Motor neuron (in vitro differentiated cells): ENCODE results near the gene LMF1. TPM values are rescaled to one million over a fixed set of nuclear protein-coding genes. Genes with fewer than 3 reads are reported as not detected.

Source experiments
- ATAC-seq, 8 experiments: fragments of 200-7000 bp; cut with Tn5 transposase; replicated peaks in 6 of 8; 2 replicates each; pipeline ENCODE4 v1.8.0; 2021; ENCODE audit warnings: mild to moderate bottlenecking in 8 of 8, moderate library complexity in 8 of 8
- H3K27ac ChIP-seq, 2 donors: fragments of 250-450 bp; sonication (Bioruptor Pico); 2 replicates each; pipeline ENCODE4 v1.9.0; 2021; ENCODE audit warnings: antibody characterized with exemption in 2 of 2, mild to moderate bottlenecking in 2 of 2, moderate library complexity in 1 of 2
- H3K4me1 ChIP-seq, 2 donors: fragments of 250-450 bp; sonication (Bioruptor Pico); replicated peaks in 1 of 2; 2 replicates each; pipeline ENCODE4 v1.6.1; 2021; ENCODE audit warnings: antibody characterized with exemption in 2 of 2, mild to moderate bottlenecking in 2 of 2, moderate library complexity in 1 of 2
- H3K4me3 ChIP-seq, 5 donors: fragments of 250-450 bp; sonication (Bioruptor Pico); 2 replicates each; pipeline ENCODE4 v1.9.0; 2021; ENCODE audit warnings: antibody characterized with exemption in 5 of 5, mild to moderate bottlenecking in 5 of 5, moderate library complexity in 4 of 5
- WGBS, 10 experiments: fragments of 450-650 bp; shearing (Covaris generic); methylation state at CpG; one replicate each; pipeline ENCODE4 v1.0.0; 2022; 5-methylcytosine and 5-hydroxymethylcytosine counted together
- in situ Hi-C, 9 experiments: fragments of 400-800 bp; cut with MboI; loops; one replicate each; pipeline ENCODE4 v1.15.0; 2021; ENCODE audit warnings: low sequenced_read_pairs in 9 of 9, low pct_unique_long_range_greater_than_20kb in 2 of 9; ENCODE audit not compliant: unreplicated experiment in 9 of 9
- total RNA-seq, 8 experiments: library from RNA; unstranded; fragments of 300-600 nt; gene quantifications; 2 replicates each; pipeline versions ENCODE4 v1.2.3 to v1.2.4, GENCODE V29; 2022

Gene LMF1
- total RNA-seq = 10 to 100 TPM in 3 of 8 experiments, 1 to 10 TPM in 5; 5.1 to 20.0 (median 9.2) TPM

DNA sequence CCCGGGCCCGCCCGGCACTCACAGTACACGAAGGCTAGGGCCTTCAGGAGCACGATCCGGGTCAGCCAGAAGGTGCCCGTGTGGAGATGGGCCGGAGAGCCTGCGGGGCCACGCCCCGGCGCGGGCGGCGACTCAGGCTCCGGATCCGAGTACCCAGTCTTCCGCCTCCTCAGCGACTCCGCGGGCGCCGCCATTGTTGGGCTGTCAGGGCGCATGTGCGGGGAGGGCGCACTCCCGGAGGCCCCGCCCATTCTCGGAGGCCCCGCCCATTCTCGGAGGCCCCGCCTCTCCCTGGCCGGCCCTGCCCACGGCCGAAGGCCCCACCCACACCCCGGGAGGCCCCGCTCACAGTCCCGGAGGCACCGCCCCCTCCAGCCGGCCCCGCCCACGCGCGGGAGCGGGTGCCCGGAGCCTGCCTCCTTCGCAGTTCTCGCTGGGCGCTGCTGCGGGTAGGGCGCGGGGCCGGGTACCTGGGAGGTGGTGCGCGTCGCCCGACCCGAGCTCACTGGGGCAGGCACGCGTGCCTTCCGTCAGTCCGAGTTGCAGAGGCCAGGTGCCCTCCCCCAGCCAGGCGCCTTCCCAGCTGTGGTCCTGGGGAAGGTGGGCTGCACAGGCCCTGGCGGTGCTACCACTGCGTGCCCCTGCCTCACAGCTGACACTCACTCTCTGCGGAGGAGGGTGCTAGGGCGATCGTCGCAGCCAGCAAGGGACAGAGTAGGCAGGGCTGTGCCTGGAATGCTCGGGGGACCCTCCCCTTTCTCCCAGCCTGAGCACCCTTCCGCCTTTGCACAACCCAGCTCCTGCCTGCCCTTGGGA is at the start of gene LMF1:
TSS of gene LMF1 (minus strand) at position 219 of the 816 bp plus-strand sequence. CDS start at position 215, 4 bp downstream.
- Histone ChIP-seq H3K4me1 (peaks cover 20 to 33% of the 10 kb centered on the region in 2 donors), H3K4me3 (peak within 1 kb of the TSS; percentile 61 to 86 (median 77)), H3K27ac (peak within 1 kb of the TSS; percentile 81 to 83)
- 40% methylated on average over 1 of the region's 71 CpGs; no CpG with 5 or more reads in 9 of the 10 experiments for WGBS, 10 experiments
- in situ Hi-C loops = no loop called here
- peak; percentile 81 to 93 (median 84) for ATAC-seq

DNA sequence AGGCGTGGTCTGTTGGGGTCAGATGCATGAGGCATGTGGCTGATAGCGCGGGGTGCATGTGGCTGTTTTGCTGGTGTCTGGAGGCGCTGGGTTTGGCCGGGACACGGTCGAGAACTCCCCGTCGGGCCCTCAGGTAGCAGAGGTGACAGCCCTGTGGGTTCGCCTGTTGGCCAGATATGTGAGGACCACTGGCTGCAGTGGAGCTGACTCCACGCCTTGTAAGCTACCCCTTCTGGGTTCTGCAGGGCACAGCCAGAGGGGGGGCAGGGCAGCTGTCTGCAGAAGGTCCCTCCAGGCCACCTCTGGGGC is 49.3 kb upstream of the LMF1 start:
- no peak for ATAC-seq
- in situ Hi-C loops = no loop called here
- H3K4me3 ChIP-seq = no peak overlapping the region
- 40 to 100% (median 92%) methylated on average over 1 to 6 of the region's 11 CpGs; no CpG with 5 or more reads in 6 of the 10 experiments for WGBS, 10 experiments
- peaks cover 28 to 40% of the 10 kb centered on the region in 2 donors for H3K4me1 ChIP-seq
- no peak overlapping the region for H3K27ac ChIP-seq

DNA sequence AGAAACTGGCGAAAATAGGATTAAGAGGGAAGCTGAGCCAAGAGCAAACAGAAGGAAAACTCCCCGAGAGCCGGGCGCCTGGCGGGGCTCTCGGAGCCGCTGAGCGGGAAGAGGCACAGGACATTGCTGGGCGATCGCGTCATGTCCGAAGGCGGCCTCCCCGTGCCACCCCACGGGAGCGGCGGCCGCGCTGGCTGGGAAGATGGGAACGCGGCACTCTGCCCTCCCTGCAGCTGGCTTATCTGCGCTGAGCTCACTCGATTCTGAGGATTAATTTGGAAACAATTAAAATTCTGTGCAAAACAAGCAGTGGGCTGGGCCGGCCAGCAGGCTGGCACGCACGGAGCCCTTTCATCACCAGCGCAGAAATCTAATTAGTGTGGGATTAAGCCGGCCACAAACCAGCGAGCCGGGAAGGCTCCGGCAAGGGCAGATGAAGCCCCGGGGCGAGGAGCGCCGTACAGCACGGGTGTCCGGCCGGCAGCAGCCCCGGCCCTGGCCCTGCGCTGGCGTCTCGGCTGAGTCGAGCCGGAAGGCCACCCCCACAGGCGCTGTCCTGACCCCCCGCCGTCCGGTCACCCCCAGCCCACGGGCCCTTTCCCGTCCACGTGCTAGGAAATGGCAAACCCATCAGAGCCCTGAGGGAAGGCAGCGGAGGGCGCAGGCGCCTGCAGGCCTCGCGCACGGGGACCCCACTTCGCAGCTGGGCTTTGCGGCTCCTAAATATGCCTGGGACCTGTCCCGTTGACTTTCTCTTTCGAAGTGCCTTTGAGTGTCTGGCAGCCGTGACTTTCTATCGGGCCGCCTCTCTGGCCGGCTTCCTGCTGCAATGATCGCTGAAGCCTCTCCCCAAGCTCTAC is 48.7 kb upstream of the LMF1 start:
- ATAC-seq = peak in 4 of 8 experiments; percentile 20 to 88 (median 82)
- 0 to 89% (median 41%) methylated on average over 1 to 26 of the region's 66 CpGs; no CpG with 5 or more reads in 2 of the 10 experiments for WGBS, 10 experiments
- Histone ChIP-seq H3K4me1 (peaks cover 28 to 45% of the 10 kb centered on the region in 2 donors), H3K4me3 (no peak overlapping the region), H3K27ac (no peak overlapping the region)
- in situ Hi-C loops = no loop called here

DNA sequence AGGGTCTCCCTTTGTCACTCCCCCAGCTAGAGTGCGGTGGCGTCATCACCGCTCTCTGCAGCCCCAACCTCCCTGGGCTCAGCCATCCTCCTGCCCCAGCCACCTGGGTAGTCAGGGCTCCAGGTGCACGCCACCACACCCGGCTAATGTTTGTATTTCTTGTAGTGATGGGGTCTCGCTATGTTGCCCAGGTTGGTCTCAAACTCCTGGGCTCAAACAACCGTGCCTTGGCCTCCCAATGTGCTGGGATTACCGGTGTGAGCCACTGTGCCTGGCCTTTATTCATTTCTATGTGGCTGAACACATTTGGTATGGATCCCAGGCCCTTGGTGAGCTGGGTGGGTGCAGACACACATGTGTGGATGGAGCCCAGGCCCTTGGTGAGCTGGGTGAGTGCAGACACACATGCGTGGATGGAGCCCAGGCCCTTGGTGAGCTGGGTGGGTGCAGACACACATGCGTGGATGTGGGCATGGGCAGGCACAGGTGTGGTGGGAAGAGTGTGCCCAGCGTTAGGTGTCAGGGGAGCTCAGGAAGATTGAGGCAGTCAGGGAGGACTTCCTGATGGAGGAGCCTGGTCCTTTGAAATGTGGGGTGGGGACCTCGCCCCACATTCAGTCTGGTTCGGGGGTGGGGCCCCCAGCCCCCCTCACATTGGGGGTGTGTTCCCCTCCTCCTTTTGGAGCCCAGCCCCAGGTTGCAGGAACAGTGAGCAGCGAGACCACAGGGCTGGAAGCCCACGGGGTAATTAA is 47.8 kb upstream of the LMF1 start:
- 0 to 100% (median 85%) methylated on average over 2 to 4 of the region's 15 CpGs; no CpG with 5 or more reads in 6 of the 10 experiments for WGBS, 10 experiments

DNA sequence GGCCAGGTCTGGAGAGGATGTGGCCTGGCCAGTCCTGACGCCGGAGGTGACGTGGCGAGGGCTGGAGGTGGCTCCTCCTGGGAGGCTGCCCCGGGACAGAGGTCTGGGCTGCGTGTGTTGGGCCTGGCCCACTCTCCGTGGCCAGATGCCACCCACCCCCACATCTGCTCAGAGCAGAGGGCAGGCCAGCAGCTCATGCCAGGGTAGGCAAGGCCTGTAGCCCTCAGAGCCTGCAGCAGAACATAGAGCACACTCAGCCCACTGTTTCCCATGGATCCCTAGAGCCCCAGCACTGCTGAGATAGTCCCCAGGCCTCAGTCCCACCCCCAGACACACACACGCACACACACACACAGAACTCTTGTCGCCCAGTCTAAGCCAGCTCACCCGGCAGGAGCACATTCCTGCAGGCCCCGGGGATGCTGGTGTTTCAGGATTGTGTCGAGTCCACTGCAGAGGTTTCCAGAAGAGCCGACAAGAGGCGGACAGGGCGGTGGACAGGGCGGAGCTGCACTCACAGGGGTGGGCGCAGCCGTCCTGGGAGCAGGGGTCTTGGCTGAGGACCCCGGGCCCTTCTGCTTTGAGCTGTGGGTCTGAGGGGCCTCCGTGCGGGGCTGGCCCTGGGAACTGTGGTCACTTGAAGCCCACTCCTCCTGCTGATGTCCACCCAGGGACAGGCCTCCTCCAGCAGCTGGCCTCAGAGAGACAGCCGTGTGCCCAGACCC is 44.1 kb upstream of the LMF1 start:
- no peak overlapping the region for H3K4me3 ChIP-seq
- ATAC-seq = peak in 5 of 8 experiments; percentile 79 to 87 (median 85)
- in situ Hi-C loops = no loop called here
- H3K27ac ChIP-seq = peak overlapping the region in 1 of 2 donors; percentile 10
- H3K4me1 ChIP-seq = peaks cover 10 to 24% of the 10 kb centered on the region in 2 donors
- whole genome bisulfite sequencing, 10 experiments = 71% methylated on average over 2 of the region's 22 CpGs; no CpG with 5 or more reads in 9 of the 10 experiments

More for the DNA sequence above, 47.8 kb upstream of the LMF1 start:
- H3K27ac ChIP-seq = no peak overlapping the region
- H3K4me1 ChIP-seq = peaks cover 21 to 44% of the 10 kb centered on the region in 2 donors
- in situ Hi-C loops = no loop called here
- ATAC-seq = no peak
- H3K4me3 ChIP-seq = no peak overlapping the region

DNA sequence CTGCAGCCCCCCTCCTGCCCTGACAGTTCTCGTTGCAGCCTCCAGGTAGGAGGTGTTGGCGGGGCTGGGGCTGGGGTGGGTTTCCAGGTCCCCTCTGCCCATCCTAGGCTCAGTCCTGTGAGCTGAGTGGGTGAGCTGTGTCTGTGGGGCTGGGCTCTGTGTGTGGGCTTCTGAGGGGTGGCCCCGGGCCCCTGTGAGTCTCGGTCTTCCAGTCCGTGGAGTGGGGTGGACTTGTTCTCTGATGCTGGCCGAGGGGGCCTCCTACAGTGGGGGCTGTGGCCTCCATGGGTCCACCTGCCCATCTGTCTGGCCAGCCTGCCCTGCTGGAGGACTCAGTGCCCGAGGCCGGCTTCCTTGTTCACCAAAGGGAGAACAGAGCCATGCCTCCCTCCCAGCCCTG is 43.4 kb upstream of the LMF1 start:
- ATAC-seq = no peak
- in situ Hi-C loops = no loop called here
- Histone ChIP-seq H3K27ac (peak overlapping the region in 1 of 2 donors; percentile 10), H3K4me1 (peaks cover 13 to 30% of the 10 kb centered on the region in 2 donors), H3K4me3 (no peak overlapping the region)
- WGBS, 10 experiments = 60 to 86% methylated on average over 2 of the region's 8 CpGs; no CpG with 5 or more reads in 8 of the 10 experiments

DNA sequence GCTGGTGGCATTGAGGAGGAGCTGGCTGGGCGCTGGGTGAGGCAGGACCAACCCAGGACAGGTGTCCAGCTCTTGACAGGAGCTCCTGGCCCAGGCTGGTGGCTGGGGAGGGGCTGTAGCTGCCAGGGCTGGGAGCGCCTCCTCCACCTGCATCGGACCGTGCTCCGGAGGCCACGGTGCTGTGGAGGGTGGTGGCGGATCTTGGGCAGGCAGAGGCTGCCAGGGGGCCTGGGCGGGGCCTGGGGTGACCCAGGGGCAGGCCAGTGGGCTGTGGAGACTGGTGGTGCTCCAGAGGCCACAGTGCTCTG is 42.8 kb upstream of the LMF1 start:
- WGBS, 10 experiments = 100% methylated on average over 1 of the region's 8 CpGs; no CpG with 5 or more reads in 9 of the 10 experiments
- no peak for ATAC-seq
- H3K27ac ChIP-seq = no peak overlapping the region

DNA sequence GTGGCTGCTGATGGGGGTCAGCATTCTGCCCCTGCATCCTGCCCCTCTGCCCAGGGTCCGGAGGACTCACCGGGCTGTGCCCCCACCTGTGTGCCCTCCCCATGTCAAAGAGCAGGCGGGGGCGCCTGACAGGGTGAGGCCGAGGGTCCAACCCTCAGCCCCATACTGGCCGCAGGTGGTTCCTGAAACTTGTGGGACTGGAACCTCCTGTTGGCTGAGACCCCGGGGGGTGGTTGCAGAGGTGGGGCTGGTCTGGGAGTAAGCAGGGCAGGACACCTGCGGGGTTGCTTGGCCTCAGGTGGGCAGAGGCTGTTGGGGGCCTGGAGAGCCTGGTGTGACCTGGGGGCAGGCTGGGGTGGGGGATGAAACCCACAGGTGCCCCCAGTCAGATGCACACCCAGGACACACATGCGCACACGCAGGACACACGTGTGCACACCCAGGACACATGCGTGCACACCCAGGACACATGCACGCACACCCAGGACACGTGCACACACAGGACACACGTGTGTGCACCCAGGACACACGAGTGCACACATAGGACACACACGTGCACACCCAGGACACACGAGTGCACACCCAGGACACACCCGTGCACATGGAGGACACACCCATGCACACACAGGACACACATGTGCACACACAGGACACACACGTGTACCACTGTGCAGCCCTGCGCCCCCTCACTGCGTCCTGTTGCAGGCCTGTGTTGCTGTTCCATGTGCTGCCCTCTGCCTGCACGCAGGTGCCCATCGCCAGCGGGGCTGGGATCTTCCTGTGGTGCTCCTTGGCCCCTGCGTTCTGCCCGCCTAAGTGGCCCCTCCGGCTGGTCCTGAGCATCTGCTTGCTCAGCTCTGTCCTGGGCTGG is 42.2 kb upstream of the LMF1 start:
- peaks cover 13 to 30% of the 10 kb centered on the region in 2 donors for H3K4me1 ChIP-seq
- ATAC-seq = no peak
- H3K27ac ChIP-seq = no peak overlapping the region
- WGBS, 10 experiments = 8 to 100% (median 65%) methylated on average over 2 to 5 of the region's 28 CpGs; no CpG with 5 or more reads in 6 of the 10 experiments
- no peak overlapping the region for H3K4me3 ChIP-seq
- in situ Hi-C loops = no loop called here

More for the DNA sequence above, 42.8 kb upstream of the LMF1 start:
- Histone ChIP-seq H3K4me3 (no peak overlapping the region), H3K4me1 (peaks cover 13 to 30% of the 10 kb centered on the region in 2 donors)
- in situ Hi-C loops = no loop called here

DNA sequence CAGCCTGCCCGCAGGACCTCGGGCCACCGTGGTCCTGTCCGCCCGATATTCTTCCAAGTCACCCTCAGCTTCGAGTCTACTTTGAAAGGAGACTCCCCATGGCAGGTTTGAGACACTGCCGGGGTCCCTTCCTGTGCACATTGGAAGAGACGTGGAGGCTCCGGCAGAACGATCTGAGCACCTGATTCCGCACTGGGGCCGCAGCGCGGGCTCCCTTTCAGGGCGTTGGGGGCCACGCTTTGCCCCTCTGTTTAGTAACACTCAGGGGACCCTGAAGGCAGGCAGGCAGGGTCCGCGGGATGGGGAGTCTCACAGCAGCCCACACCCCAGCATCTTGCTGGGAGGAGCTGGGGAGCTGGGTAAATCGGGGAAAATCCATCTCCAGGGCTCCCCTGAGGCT is 41.4 kb upstream of the LMF1 start:
- Histone ChIP-seq H3K4me1 (peaks cover 13 to 30% of the 10 kb centered on the region in 2 donors), H3K27ac (no peak overlapping the region), H3K4me3 (no peak overlapping the region)
- 60% methylated on average over 3 of the region's 19 CpGs; no CpG with 5 or more reads in 9 of the 10 experiments for WGBS, 10 experiments
- ATAC-seq = no peak
- in situ Hi-C loops = no loop called here

DNA sequence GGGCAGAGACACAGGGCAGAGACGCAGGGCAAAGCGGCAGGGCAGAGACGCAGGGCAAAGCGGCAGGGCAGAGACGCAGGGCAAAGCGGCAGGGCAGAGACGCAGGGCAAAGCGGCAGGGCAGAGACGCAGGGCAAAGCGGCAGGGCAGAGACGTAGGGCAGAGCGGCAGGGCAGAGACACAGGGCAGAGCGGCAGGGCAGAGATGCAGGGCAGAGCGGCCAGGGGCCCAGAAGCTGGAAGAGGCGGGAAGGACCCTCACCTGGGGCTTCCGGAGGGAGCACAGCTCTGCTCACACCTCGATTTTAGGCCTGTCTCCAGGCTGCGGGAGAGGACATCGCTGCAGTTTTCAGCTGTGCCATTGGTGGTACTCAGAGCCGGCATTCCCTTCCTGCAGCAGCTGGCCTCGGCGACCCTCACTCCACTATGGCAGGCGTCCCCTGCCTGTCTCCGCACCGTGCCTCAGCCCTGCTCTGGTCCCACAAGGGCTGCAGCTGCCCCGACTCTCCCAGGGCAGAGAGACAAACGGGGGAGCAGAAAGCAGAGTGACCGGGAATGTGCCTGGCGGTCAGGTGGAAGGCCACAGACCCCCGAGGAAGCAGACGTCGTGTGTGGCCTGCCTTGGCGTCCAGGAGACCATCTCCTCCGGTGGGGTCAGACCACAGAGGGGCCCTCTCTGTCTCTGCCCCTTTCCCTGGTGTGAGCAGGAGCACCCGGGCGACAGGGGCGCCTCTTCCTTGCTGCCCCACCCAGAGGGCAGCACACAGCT is 40.7 kb upstream of the LMF1 start:
- ATAC-seq = no peak
- in situ Hi-C loops = no loop called here
- 20 to 90% (median 83%) methylated on average over 1 to 8 of the region's 37 CpGs; no CpG with 5 or more reads in 4 of the 10 experiments for WGBS, 10 experiments
- Histone ChIP-seq H3K4me3 (no peak overlapping the region), H3K27ac (no peak overlapping the region), H3K4me1 (peaks cover 13 to 30% of the 10 kb centered on the region in 2 donors)

DNA sequence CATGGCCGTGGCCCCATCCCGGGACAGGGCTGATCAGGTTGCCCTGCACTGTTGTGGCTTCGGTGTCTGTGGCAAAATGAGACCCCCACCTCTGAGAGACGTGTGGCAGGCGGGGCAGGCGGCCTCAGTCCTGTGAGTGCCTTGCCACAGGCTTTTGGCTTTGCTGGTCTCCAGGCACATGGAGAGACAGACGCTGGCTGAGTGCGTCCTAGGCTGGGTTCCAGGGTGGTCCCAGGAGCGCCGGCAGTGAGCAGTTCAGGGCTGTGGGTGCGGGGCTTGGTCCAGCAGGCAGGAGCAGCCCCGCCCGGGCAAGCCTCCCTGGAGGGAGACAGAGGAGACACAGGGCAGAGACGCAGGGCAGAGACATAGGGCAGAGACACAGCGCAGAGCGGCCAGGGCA is 40.0 kb upstream of the LMF1 start:
- peaks cover 13 to 30% of the 10 kb centered on the region in 2 donors for H3K4me1 ChIP-seq
- no peak overlapping the region for H3K4me3 ChIP-seq
- no peak for ATAC-seq
- in situ Hi-C loops = no loop called here
- H3K27ac ChIP-seq = no peak overlapping the region
- 20 to 93% methylated on average over 1 to 2 of the region's 16 CpGs; no CpG with 5 or more reads in 8 of the 10 experiments for WGBS, 10 experiments
